Heart left ventricle (tissue), 13 donors: Measurements from ENCODE around the gene ST3GAL2.

Experiments used
- CTCF ChIP-seq, 12 donors: fragments of 200-600 bp; sonication (generic) in 4 of 12; IDR thresholded peaks; one replicate each; pipeline versions ENCODE4 v1.5.0 to v1.8.0; 2018 to 2022; ENCODE audit warnings: antibody characterized with exemption in 12 of 12, mild to moderate bottlenecking in 5 of 12
- POLR2A ChIP-seq, 2 donors: fragments of 450-650 bp; IDR thresholded peaks; one replicate each; pipeline ENCODE4 v1.6.1; 2017; ENCODE audit warnings: antibody characterized with exemption in 2 of 2, mild to moderate bottlenecking in 2 of 2, moderate library complexity in 2 of 2
- donor health status: ischemic (EF 13 %, LVEDD 7.1; RV severe dilation, severe dysfunction).
- donor health status: DM: no; HTN: yes; CAD: no.
- donor health status: DM: no; HTN: no; CAD: no.
- donor health status: ischemic (EF 25% LVEDD 6.9; RV normal size, moderate dysfunction).
- donor health status: ischemic (EF 25% LVEDD 5.7; RV mildly dilated, moderate dysfunction).
- donor health status: ischemic (EF 35%, LVEDD 5.7; RV mildly dilated, moderate dysfunction).
- donor health status: nonischemic (EF 11% LVEDD 7.7; RV severe dilation, severe dysfunction).
- donor health status: DM: yes; HTN: yes; CAD: no.
- donor health status: PGD.
- donor health status: ischemic (EF 29% LVEDD 5.4; RV normal size, mild dysfunction).
- donor health status: nonischemic (EF 23%, LVEDD 6.1; RV moderate dilation, normal function).

DNA sequence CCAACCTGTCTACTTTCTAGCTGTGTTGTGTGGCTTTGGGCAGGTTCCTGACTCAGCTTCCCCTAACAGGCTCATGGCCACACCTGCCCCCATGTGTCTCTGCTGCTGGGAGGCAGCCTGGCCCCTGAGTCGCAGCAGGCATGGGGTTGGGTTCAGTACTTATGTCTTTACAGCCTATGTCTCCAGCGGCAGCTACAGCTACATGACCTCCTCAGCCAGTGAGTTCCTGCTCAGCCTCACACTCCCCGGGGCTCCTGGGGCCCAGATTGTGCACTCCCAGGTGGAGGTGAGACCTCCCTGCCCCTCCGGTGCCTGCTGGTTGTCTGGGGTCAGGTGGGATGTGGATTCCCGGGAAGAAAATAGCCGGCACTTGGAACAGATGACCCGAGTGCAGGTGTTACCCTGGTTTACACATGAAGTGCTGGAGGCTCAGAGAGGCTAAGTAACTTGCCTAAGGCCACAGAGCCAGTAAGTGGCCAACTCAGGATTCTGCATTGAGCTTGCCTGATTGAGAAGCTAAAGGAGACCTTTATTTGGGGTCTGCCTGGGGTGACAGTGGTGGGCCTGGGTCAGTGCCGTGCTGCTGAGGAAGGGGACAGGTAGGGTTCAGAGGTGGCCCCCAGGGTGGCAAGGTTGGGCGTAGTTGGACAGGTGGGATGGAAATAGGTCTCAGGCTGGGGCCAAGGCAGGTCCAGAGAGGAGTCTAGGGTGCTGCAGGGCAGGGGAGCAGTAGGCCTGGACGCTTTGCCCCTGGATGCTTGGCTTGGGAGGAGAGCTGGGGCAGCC is 31.4 kb upstream of the ST3GAL2 start:
- TF ChIP-seq CTCF (IDR thresholded peaks at IDR 0.05) (no peak), POLR2A (IDR thresholded peaks at IDR 0.05) (no peak)
